HG03457 (cell line): ENCODE data around the gene TBC1D2.
"Not testable (repeated sequence)": the region's sequence is repeated elsewhere in the genome, so short reads cannot be mapped to it uniquely, and the experiment has no call there.

ENCODE experiments used
- ATAC-seq: cut with Tn5 transposase; IDR thresholded peaks from one replicate; pipeline ENCODE4 v1.9.1; 2021; ENCODE audit warnings: moderate number of reproducible peaks; ENCODE audit not compliant: unreplicated experiment

The TBC1D2 gene

GRCh38 chr9:98191671-98192502, 63.6 kb downstream of the TBC1D2 start:
- no peak for ATAC-seq

DNA sequence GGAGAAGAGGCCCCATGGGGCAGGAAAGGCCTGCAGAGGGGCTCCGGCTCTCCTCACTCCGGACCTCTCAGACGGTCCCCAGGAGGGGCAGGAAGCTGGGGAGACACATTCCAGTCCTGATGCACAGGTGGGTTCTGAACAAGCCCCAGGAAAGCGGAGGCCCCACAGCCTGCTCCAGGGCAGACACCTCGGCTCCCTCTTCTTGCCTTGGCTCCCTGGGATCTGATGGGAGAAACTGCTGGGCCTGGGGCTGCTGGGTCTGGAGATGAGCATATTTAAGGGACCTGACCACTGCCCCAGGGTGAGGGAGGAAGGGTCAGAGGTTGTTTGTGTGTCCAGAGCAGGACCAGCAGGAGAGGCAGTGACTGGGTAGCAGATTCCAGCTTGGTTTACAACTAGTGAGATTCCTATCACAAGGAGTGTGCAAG, 64.3 kb downstream of the TBC1D2 start:
- no peak for ATAC-seq

GRCh38 chr9:98190757-98191105, 64.7 kb downstream of the TBC1D2 start:
- ATAC-seq, result no peak

GRCh38 chr9:98189412-98189811, 66.0 kb downstream of the TBC1D2 start:
- no peak for ATAC-seq

GRCh38 chr9:98187926-98188325, 67.5 kb downstream of the TBC1D2 start:
- no peak for ATAC-seq

DNA sequence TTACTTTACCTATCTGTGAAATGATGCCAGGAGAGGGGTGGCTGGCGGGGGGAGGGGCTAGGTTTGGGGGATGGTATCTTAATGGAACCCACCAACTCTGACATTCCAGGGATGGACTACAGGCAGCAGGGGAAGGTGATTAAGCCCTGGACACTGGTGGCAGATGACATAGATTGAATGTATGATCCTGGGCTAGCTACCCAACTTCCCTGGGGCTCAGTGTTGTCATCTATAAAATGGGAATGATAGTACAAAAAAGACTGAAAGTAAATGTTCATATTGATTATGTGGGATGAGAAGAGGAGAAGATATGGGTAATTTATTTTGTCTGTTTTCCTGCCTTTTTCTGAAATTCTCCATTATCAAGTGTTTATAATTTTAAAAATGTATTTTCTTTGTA, 69.2 kb downstream of the TBC1D2 start:
- no peak for ATAC-seq

- no peak for ATAC-seq
Observed at GRCh38 chr9:98185611-98186171, 69.8 kb downstream of the TBC1D2 start.

GRCh38 chr9:98185021-98185567, 70.4 kb downstream of the TBC1D2 start:
- no peak for ATAC-seq

- no peak for ATAC-seq
Observed at GRCh38 chr9:98184326-98184725, 71.1 kb downstream of the TBC1D2 start.

DNA sequence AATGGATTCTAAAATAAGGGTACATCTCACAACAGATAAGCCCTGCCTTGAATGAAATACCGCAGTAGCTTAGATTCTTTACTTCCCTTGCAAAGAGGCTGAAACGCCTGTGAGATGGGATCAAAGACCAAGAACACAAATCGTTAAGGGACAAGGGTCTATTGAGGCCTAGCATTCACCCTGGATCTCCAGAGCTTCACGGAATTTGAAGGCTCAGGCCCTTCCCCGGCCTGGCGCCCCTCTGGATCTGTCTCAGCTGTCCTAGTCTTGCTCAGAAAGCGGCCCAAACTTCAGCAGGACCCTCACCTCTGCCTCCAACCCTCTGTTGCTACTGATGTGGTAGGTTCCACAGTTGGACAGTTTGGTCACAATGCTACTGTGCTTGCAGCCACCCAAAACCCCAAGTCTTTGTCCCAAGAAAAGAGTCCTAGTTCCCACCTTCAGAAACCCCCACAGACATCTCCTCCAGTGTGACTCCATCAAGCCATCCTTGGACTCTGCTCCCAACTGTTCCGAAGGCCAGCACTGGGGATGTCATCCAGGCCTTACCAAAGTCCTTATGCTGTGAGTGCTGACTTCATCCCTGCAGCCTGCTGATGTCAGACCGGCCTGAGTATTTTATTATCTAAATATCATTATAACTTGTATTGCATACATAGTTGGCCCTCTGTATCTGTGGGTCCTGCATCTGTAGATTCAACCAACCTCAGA, 72.4 kb downstream of the TBC1D2 start:
- no peak for ATAC-seq

DNA sequence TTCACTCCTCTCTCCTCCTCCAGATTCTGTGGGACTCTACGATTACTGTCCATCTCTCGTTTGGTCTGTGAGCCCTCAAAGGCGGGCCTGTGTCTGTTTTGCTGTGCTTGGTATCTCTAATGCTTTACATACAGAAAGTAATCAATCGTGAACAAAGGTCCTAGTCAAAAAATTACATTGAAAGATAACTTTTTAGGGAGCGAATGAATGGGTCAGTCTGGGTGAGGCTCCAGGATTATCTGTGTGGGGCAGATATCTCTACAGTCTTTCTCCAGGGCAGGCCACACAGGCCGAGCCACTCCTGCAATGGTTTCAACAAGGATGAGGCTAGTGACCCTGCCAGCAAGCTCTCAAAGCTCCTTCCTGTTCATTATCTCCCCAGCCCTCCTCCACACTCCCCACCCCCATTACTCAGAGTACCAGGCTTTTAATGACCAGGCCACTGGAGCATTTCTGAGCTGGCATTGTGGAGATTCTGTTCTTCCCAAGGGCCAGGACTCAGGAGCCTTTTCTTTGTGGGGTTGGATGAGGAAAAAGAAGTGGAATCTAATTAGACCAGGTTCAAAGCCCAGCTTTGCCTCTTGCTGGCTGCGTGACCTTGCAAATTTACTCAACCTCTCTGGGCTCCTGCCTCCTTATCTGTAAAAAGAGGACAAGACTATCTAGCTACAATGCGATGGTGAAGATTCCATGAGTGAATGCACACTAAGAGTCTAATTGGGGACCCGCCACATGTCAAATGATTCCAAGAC, 73.2 kb downstream of the TBC1D2 start:
- ATAC-seq, result no peak

- ATAC-seq, result no peak
Observed at GRCh38 chr9:98181746-98182068, 73.7 kb downstream of the TBC1D2 start.

GRCh38 chr9:98180996-98181395, 74.5 kb downstream of the TBC1D2 start:
- ATAC-seq, result no peak

GRCh38 chr9:98178874-98179850, 76.3 kb downstream of the TBC1D2 start:
- ATAC-seq, result no peak

GRCh38 chr9:98176391-98177259, 78.8 kb downstream of the TBC1D2 start:
- no peak for ATAC-seq

DNA sequence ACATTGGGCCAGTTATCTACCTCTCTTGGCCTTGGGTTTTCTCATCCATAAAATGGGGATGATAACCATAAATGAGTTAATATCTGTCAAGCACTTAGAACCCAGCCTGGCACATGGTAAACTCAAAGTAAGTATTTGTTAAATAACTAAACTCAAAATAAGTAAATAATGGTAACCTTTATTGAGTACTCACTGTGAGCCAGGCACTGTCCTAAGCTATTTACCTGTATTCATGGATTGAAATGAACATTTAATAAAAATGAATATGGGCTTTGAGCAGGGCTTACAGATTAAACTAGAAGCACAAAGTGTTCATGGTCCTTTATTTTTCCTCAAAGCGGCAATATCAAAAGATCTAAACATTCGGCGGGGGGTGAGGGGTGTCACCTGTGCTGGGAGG, 79.7 kb downstream of the TBC1D2 start:
- no peak for ATAC-seq

- ATAC-seq, result no peak
Observed at GRCh38 chr9:98175028-98175569, 80.3 kb downstream of the TBC1D2 start.

GRCh38 chr9:98174502-98174918, 80.9 kb downstream of the TBC1D2 start:
- not testable (repeated sequence) for ATAC-seq

DNA sequence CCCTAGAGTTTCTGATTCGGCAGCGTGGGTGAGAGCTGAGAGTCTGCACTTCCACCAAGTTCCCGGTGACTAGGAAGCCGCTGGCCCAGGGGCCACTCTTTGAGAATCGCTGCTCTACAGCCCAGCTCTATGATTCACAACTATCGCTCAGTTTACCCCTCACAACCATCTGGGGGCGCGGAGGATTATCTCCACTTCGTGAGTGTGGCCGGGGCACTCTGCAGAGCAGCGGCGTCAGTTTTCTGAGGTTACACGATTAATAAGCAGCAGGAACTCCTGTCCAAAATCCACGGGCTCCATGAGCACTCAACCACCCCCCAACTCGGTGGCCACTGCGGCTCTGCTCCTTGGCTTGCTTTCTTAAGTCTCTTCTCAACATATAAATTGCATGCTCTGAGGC, 82.3 kb downstream of the TBC1D2 start:
- no peak for ATAC-seq
